K562 (cell line): ENCODE data around the gene NFYC. TPM values are rescaled to one million over a fixed set of nuclear protein-coding genes. Genes with fewer than 3 reads are reported as not detected.

ENCODE experiments used
- CHD2 ChIP-seq: IDR thresholded peaks from 2 replicates; pipeline ENCODE4 v1.6.1; 2011; ENCODE audit warnings: low read depth, low read length
- KDM4B ChIP-seq, 2 experiments: fragments of 450-650 bp in 1 of 2; sonication (generic) in 1 of 2; IDR thresholded peaks; 2 replicates each; pipeline ENCODE4 v1.6.1; 2016 to 2017; ENCODE audit warnings: borderline replicate concordance in 2 of 2, antibody characterized with exemption in 1 of 2, low read depth in 1 of 2, mild to moderate bottlenecking in 1 of 2
- RCOR1 ChIP-seq, 2 experiments: IDR thresholded peaks; 2 replicates each; pipeline ENCODE4 v1.6.1; 2012; ENCODE audit warnings: low read depth in 2 of 2, low read length in 2 of 2, borderline replicate concordance in 1 of 2, improper control_type of control experiment in 1 of 2
- SRSF1 ChIP-seq: fragments of 200-400 bp; formaldehyde crosslinking; IDR thresholded peaks from 2 replicates; pipeline ENCODE4 v1.6.1; 2017; ENCODE audit warnings: mild to moderate bottlenecking, low read depth, low read length, moderate library complexity
- polyA plus RNA-seq, 8 experiments: library from polyadenylated mRNA; depleted of rRNA in 4 of 8; stranded (reverse) in 5 of 8; unstranded in 3 of 8; fragments of >200 nt; fragmentation: Nextera tagmentation in 2 of 8; fragmentation: Illumina TruSeq in 1 of 8; extraction: Ambion mirVana in 2 of 8; extraction: Trizol in 1 of 8; gene quantifications; 2 replicates each; pipeline versions ENCODE4 v1.2.1 to v1.2.3, GENCODE V29; 2011 to 2014; ENCODE audit warnings: inconsistent platforms in 1 of 8, missing spikeins in 1 of 8
- total RNA-seq, 7 experiments: library from RNA; depleted of rRNA in 6 of 7; stranded (reverse); fragments of >200 nt in 6 of 7; fragmentation: Illumina TruSeq in 2 of 7; extraction: Trizol in 2 of 7; gene quantifications; 2 replicates each; pipeline versions ENCODE4 v1.2.1 to v1.2.3, GENCODE V29; 2011 to 2021; ENCODE audit warnings: low replicate concordance in 1 of 7
- TF ChIP-seq, protein P1 (sequence below): fragments of 250-450 bp; sonication (Bioruptor Pico); IDR thresholded peaks from 2 replicates; pipeline ENCODE4 v1.4.0; 2020; ENCODE audit warnings: mild to moderate bottlenecking, moderate library complexity, borderline replicate concordance
- TF ChIP-seq, protein P2 (sequence below), 2 experiments: fragments of 200-800 bp in 1 of 2; sonication (Bioruptor generic) in 1 of 2; sonication (generic) in 1 of 2; formaldehyde crosslinking in 1 of 2; IDR thresholded peaks in 1 of 2; conservative IDR thresholded peaks in 1 of 2; 2 replicates each; pipeline versions ENCODE4 v1.5.0 to v1.6.1; 2016 to 2020; ENCODE audit warnings: missing compliant biosample characterization in 1 of 2, missing genetic modification characterization in 1 of 2, missing genetic modification reagents in 1 of 2
- TF ChIP-seq, protein P3 (sequence below): conservative IDR thresholded peaks from 2 replicates; pipeline ENCODE4 v1.6.1; 2011; ENCODE audit warnings: low read depth, mild to moderate bottlenecking, low read length; ENCODE audit not compliant: control insufficient read depth
- TF ChIP-seq, protein P4 (sequence below): fragments of 250-450 bp; sonication (Bioruptor Pico); IDR thresholded peaks from 2 replicates; pipeline ENCODE4 v1.4.0; 2020; ENCODE audit warnings: mild to moderate bottlenecking
- TF ChIP-seq, protein P5 (sequence below), 2 experiments: IDR thresholded peaks in 1 of 2; conservative IDR thresholded peaks in 1 of 2; 2 replicates each; pipeline ENCODE4 v1.6.1; 2016; ENCODE audit warnings: low read depth in 2 of 2, mild to moderate bottlenecking in 1 of 2, missing compliant biosample characterization in 1 of 2, missing genetic modification characterization in 1 of 2, moderate library complexity in 1 of 2
- TF ChIP-seq, protein P6 (sequence below): fragments of 450-650 bp; IDR thresholded peaks from 2 replicates; pipeline ENCODE4 v1.7.1; 2018; ENCODE audit warnings: mild to moderate bottlenecking, low read depth; ENCODE audit not compliant: partially characterized antibody

Gene NFYC
- total and polyA plus RNA-seq, 9 of the 15 experiments (the other 6 are each of a cell fraction or from before 2014, with no cell fraction given): 4.8 to 59.8 (median 41.1) TPM

DNA sequence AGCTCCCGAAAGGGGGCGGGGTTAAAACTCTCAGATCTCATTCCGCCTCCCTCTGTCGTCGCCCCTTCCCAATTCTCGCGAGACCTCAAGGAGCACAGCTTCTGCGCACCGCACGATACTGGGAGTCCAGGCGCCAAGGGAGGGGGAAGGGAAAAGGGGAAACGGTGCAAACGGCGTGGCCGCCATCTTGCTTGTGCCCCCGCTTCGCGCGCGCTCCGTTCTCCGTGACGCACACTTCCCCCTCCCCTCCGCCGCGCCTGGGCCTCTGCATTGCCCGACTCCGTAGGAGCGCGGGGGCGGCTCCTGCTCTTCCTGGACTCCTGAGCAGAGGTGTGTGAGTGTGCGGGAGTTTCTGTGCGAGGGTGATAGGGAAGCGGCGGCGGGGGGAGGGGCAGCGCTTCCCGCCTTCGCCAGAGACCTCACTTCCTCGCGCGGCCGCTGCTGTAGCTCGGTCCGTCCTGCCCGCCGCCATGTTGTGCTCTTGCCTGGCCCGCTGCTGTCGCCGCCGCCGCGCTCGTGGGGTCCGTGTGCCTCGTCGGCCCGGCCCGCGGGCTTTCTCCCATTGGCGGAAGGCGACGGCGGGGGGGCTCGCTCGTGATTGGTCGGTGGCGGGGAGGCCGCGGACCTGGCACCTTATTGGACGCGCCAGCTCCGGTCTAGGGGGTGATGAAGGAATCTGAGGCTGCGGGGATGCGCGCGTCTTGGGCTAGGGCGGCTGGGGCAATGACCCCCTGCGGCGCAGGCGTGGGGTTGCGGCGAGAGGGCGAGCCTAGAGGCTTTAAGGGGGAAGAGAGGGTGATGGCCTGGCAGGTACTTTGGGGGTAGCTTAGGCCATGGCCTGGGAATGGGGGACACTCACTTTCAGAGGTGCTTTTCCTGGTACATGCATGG is at the start of gene NFYC (continued):
- TF ChIP-seq CHD2: peak; percentile 98
- TF ChIP-seq, protein P1, sequence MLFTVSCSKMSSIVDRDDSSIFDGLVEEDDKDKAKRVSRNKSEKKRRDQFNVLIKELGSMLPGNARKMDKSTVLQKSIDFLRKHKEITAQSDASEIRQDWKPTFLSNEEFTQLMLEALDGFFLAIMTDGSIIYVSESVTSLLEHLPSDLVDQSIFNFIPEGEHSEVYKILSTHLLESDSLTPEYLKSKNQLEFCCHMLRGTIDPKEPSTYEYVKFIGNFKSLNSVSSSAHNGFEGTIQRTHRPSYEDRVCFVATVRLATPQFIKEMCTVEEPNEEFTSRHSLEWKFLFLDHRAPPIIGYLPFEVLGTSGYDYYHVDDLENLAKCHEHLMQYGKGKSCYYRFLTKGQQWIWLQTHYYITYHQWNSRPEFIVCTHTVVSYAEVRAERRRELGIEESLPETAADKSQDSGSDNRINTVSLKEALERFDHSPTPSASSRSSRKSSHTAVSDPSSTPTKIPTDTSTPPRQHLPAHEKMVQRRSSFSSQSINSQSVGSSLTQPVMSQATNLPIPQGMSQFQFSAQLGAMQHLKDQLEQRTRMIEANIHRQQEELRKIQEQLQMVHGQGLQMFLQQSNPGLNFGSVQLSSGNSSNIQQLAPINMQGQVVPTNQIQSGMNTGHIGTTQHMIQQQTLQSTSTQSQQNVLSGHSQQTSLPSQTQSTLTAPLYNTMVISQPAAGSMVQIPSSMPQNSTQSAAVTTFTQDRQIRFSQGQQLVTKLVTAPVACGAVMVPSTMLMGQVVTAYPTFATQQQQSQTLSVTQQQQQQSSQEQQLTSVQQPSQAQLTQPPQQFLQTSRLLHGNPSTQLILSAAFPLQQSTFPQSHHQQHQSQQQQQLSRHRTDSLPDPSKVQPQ (CRISPR knock-in tag): no peak
- TF ChIP-seq, protein P2, sequence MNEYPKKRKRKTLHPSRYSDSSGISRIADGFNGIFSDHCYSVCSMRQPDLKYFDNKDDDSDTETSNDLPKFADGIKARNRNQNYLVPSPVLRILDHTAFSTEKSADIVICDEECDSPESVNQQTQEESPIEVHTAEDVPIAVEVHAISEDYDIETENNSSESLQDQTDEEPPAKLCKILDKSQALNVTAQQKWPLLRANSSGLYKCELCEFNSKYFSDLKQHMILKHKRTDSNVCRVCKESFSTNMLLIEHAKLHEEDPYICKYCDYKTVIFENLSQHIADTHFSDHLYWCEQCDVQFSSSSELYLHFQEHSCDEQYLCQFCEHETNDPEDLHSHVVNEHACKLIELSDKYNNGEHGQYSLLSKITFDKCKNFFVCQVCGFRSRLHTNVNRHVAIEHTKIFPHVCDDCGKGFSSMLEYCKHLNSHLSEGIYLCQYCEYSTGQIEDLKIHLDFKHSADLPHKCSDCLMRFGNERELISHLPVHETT (CRISPR knock-in tag; conservative IDR thresholded peaks at IDR 0.05 in 1 of 2, IDR thresholded peaks at IDR 0.05 in 1 of 2): peak in 1 of 2 experiments; percentile 99; a peak in 2 of 4 replicates
- TF ChIP-seq, protein P3, sequence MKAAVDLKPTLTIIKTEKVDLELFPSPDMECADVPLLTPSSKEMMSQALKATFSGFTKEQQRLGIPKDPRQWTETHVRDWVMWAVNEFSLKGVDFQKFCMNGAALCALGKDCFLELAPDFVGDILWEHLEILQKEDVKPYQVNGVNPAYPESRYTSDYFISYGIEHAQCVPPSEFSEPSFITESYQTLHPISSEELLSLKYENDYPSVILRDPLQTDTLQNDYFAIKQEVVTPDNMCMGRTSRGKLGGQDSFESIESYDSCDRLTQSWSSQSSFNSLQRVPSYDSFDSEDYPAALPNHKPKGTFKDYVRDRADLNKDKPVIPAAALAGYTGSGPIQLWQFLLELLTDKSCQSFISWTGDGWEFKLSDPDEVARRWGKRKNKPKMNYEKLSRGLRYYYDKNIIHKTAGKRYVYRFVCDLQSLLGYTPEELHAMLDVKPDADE: peak; percentile 59
- TF ChIP-seq, protein P4, sequence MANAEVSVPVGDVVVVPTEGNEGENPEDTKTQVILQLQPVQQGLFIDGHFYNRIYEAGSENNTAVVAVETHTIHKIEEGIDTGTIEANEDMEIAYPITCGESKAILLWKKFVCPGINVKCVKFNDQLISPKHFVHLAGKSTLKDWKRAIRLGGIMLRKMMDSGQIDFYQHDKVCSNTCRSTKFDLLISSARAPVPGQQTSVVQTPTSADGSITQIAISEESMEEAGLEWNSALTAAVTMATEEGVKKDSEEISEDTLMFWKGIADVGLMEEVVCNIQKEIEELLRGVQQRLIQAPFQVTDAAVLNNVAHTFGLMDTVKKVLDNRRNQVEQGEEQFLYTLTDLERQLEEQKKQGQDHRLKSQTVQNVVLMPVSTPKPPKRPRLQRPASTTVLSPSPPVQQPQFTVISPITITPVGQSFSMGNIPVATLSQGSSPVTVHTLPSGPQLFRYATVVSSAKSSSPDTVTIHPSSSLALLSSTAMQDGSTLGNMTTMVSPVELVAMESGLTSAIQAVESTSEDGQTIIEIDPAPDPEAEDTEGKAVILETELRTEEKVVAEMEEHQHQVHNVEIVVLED (CRISPR knock-in tag): peak; percentile 80
- peak in 1 of 2 experiments; percentile 92; a peak in 2 of 4 replicates for TF ChIP-seq KDM4B (IDR thresholded peaks at IDR 0.05; ENCODE audit: borderline replicate concordance in 2 of 2, low read depth in 1 of 2)
- TF ChIP-seq, protein P5, sequence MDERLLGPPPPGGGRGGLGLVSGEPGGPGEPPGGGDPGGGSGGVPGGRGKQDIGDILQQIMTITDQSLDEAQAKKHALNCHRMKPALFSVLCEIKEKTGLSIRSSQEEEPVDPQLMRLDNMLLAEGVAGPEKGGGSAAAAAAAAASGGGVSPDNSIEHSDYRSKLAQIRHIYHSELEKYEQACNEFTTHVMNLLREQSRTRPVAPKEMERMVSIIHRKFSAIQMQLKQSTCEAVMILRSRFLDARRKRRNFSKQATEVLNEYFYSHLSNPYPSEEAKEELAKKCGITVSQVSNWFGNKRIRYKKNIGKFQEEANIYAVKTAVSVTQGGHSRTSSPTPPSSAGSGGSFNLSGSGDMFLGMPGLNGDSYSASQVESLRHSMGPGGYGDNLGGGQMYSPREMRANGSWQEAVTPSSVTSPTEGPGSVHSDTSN (CRISPR knock-in tag; IDR thresholded peaks at IDR 0.05; ENCODE audit: low read depth): no peak
- TF ChIP-seq, protein P5 (tag; conservative IDR thresholded peaks at IDR 0.05; ENCODE audit: low read depth): no peak
- TF ChIP-seq, protein P6, sequence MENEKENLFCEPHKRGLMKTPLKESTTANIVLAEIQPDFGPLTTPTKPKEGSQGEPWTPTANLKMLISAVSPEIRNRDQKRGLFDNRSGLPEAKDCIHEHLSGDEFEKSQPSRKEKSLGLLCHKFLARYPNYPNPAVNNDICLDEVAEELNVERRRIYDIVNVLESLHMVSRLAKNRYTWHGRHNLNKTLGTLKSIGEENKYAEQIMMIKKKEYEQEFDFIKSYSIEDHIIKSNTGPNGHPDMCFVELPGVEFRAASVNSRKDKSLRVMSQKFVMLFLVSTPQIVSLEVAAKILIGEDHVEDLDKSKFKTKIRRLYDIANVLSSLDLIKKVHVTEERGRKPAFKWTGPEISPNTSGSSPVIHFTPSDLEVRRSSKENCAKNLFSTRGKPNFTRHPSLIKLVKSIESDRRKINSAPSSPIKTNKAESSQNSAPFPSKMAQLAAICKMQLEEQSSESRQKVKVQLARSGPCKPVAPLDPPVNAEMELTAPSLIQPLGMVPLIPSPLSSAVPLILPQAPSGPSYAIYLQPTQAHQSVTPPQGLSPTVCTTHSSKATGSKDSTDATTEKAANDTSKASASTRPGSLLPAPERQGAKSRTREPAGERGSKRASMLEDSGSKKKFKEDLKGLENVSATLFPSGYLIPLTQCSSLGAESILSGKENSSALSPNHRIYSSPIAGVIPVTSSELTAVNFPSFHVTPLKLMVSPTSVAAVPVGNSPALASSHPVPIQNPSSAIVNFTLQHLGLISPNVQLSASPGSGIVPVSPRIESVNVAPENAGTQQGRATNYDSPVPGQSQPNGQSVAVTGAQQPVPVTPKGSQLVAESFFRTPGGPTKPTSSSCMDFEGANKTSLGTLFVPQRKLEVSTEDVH: peak; percentile 81
- peak; percentile 95 for TF ChIP-seq SRSF1
- peak; percentile 13 to 65; a peak in 3 of 4 replicates for TF ChIP-seq RCOR1 (IDR thresholded peaks at IDR 0.05; ENCODE audit: borderline replicate concordance in 1 of 2, low read depth in 2 of 2, low read length in 2 of 2)
